K562 (cell line): ENCODE measurements around the gene DSG3. TPM values are rescaled to one million over a fixed set of nuclear protein-coding genes. Genes with fewer than 3 reads are reported as not detected.

Source experiments
- ATAC-seq: fragments of 200-7000 bp; cut with Tn5 transposase; 3 replicates; pipeline ENCODE4 v1.9.1; 2020; ENCODE audit warnings: moderate library complexity
- BruUV-seq: library from RNA; stranded (reverse); fragments of 400-500 nt; replicated peaks from 2 replicates; lab custom pipeline; 2021; lab: Mats Ljungman, UMichigan
- CTCF ChIA-PET: fragments of 300-600 bp; formaldehyde crosslinking; extraction: SDS; loops from one replicate; lab custom pipeline; 2021; ENCODE audit warnings: low intra/inter-chr PET ratio; lab: Yijun Ruan, JAX
- POLR2A ChIA-PET: fragments of 300-600, 350-650 bp; sonication (Branson Sonifier 250); formaldehyde crosslinking; extraction: SDS; loops from one replicate; lab custom pipeline; 2021; ENCODE audit warnings: antibody characterized with exemption, inconsistent platforms; lab: Yijun Ruan, JAX
- DNase-seq, 4 experiments: peaks; one replicate each; pipeline versions ENCODE4 v3.0.0 to v3.0.0-alpha.2; 2011 to 2018; ENCODE audit warnings: low spot score in 3 of 4, mixed read lengths in 3 of 4; ENCODE audit errors: extremely low read depth in 1 of 4
- FAIRE-seq: peaks from 2 replicates; lab custom pipeline; 2011; peaks lifted over from hg19 to GRCh38; lab: Jason Lieb, UNC
- H2AFZ ChIP-seq: 2 replicates; pipeline ENCODE4 v1.6.0; 2011; ENCODE audit warnings: low read depth, low read length, control low read depth, inconsistent platforms
- H3K27ac ChIP-seq: fragments of 200-600 bp; 3 replicates; pipeline ENCODE4 v1.8.0; 2011; ENCODE audit warnings: low read depth, mild to moderate bottlenecking, control low read depth, inconsistent platforms, low read length, moderate library complexity, mixed read lengths; ENCODE audit errors: extremely low read depth
- H3K27me3 ChIP-seq, 2 experiments: fragments of 300-600 bp in 1 of 2; 2 replicates in 1 of 2; 3 replicates in 1 of 2; pipeline versions ENCODE4 v1.6.0 to v1.8.0; 2011; ENCODE audit warnings: inconsistent platforms in 2 of 2, low read length in 2 of 2, mild to moderate bottlenecking in 1 of 2, mixed read lengths in 1 of 2, moderate library complexity in 1 of 2; ENCODE audit not compliant: control insufficient read depth in 2 of 2, insufficient read depth in 2 of 2
- H3K36me3 ChIP-seq: fragments of 300-600 bp; 3 replicates; pipeline ENCODE4 v1.8.0; 2011; ENCODE audit warnings: mild to moderate bottlenecking, low read length, inconsistent platforms; ENCODE audit not compliant: control insufficient read depth, insufficient read depth
- H3K4me1 ChIP-seq, 2 experiments: fragments of 200-600 bp in 1 of 2; replicated peaks in 1 of 2; 2 replicates in 1 of 2; 3 replicates in 1 of 2; pipeline versions ENCODE4 v1.5.1 to v1.8.0; 2011; ENCODE audit warnings: inconsistent platforms in 2 of 2, low read length in 2 of 2, mild to moderate bottlenecking in 1 of 2, mixed read lengths in 1 of 2, moderate library complexity in 1 of 2; ENCODE audit not compliant: control insufficient read depth in 2 of 2, insufficient read depth in 2 of 2
- H3K4me2 ChIP-seq: 2 replicates; pipeline ENCODE4 v1.6.1; 2011; ENCODE audit warnings: low read length, control low read depth, inconsistent platforms, mixed read lengths; ENCODE audit not compliant: insufficient read depth
- H3K4me3 ChIP-seq: fragments of 200-600 bp; sonication (generic), shearing (Covaris generic); 2 replicates; pipeline ENCODE4 v1.5.1; 2016; ENCODE audit warnings: control low read depth, inconsistent platforms
- H3K79me2 ChIP-seq: fragments of 200-600 bp; 3 replicates; pipeline ENCODE4 v1.8.0; 2011; ENCODE audit warnings: low read length, inconsistent platforms; ENCODE audit not compliant: control insufficient read depth, insufficient read depth
- H3K9ac ChIP-seq, 2 experiments: 2 replicates each; pipeline versions ENCODE4 v1.6.0 to v1.6.1; 2011; ENCODE audit warnings: low read depth in 2 of 2, low read length in 2 of 2, control low read depth in 1 of 2, inconsistent platforms in 1 of 2, mild to moderate bottlenecking in 1 of 2, mixed read lengths in 1 of 2; ENCODE audit not compliant: insufficient read depth in 1 of 2
- H3K9me1 ChIP-seq: one replicate; pipeline ENCODE4 v1.6.0; 2011; ENCODE audit warnings: inconsistent platforms, mild to moderate bottlenecking, low read length, moderate library complexity; ENCODE audit not compliant: control insufficient read depth, insufficient read depth
- H3K9me3 ChIP-seq: replicated peaks from 2 replicates; pipeline ENCODE4 v1.5.1; 2011; ENCODE audit warnings: low read depth, low read length, inconsistent platforms; ENCODE audit not compliant: control insufficient read depth, insufficient read depth
- H4K20me1 ChIP-seq: replicated peaks from 2 replicates; pipeline ENCODE4 v1.6.1; 2011; ENCODE audit warnings: low read length, inconsistent platforms, mixed read lengths; ENCODE audit not compliant: control insufficient read depth, insufficient read depth
- CHD1 ChIP-seq: fragments of 200-600 bp; sonication (generic); IDR thresholded peaks from one replicate; pipeline ENCODE4 v1.6.1; 2012; ENCODE audit warnings: mild to moderate bottlenecking, moderate library complexity, low read length, inconsistent platforms
- TRIM28 ChIP-seq: fragments of 450-650 bp; IDR thresholded peaks from 2 replicates; pipeline ENCODE4 v1.6.1; 2017
- ZC3H4 ChIP-seq: sonication (generic); formaldehyde crosslinking; IDR thresholded peaks from 2 replicates; pipeline ENCODE4 v1.9.0; 2021; ENCODE audit warnings: missing genetic modification reagents, borderline replicate concordance
- WGBS: fragments of 100-300 bp; shearing (Covaris generic); methylation state at CpG from one replicate; pipeline ENCODE4 v1.1.6; 2016; ENCODE audit warnings: low coverage, mixed read lengths; ENCODE audit not compliant: insufficient coverage; ENCODE audit errors: missing lambda C conversion rate; 5-methylcytosine and 5-hydroxymethylcytosine counted together
- in situ Hi-C: fragments of 300-500 bp; cut with MboI; formaldehyde crosslinking; loops from 4 replicates; pipeline ENCODE4 v1.15.0; 2018; ENCODE audit warnings: inconsistent platforms, mixed read lengths
- intact Hi-C: fragments of 100-400 bp; cut with micrococcal nuclease; formaldehyde crosslinking; loops from 2 replicates; pipeline ENCODE4 v1.14.2; 2022
- polyA plus RNA-seq, 8 experiments: library from polyadenylated mRNA; depleted of rRNA in 4 of 8; stranded (reverse) in 5 of 8; unstranded in 3 of 8; fragments of >200 nt; fragmentation: Nextera tagmentation in 2 of 8; fragmentation: Illumina TruSeq in 1 of 8; extraction: Ambion mirVana in 2 of 8; extraction: Trizol in 1 of 8; gene quantifications; 2 replicates each; pipeline versions ENCODE4 v1.2.1 to v1.2.3, GENCODE V29; 2011 to 2014; ENCODE audit warnings: inconsistent platforms in 1 of 8, missing spikeins in 1 of 8
- total RNA-seq, 7 experiments: library from RNA; depleted of rRNA in 6 of 7; stranded (reverse); fragments of >200 nt in 6 of 7; fragmentation: Illumina TruSeq in 2 of 7; extraction: Trizol in 2 of 7; gene quantifications; 2 replicates each; pipeline versions ENCODE4 v1.2.1 to v1.2.3, GENCODE V29; 2011 to 2021; ENCODE audit warnings: low replicate concordance in 1 of 7
- TF ChIP-seq, protein P1 (sequence below): sonication (generic); formaldehyde crosslinking; IDR thresholded peaks from 2 replicates; pipeline ENCODE4 v1.8.1; 2023; ENCODE audit warnings: mild to moderate bottlenecking, missing genetic modification reagents
- TF ChIP-seq, protein P2 (sequence below): fragments of 200-800 bp; sonication (Bioruptor generic); IDR thresholded peaks from 2 replicates; pipeline ENCODE4 v1.6.1; 2017; ENCODE audit warnings: missing genetic modification characterization, missing compliant biosample characterization
- TF ChIP-seq, protein P3 (sequence below), 2 experiments: IDR thresholded peaks; 2 replicates each; pipeline ENCODE4 v1.6.1; 2012; ENCODE audit warnings: improper control_type of control experiment in 2 of 2, low read depth in 2 of 2, low read length in 2 of 2, borderline replicate concordance in 1 of 2

The DSG3 gene
- total and polyA plus RNA-seq, 9 of the 15 experiments (the other 6 are each of a cell fraction or from before 2014, with no cell fraction given), result 0.04 to 0.18 (median 0.07) TPM; not detected in 1

DNA sequence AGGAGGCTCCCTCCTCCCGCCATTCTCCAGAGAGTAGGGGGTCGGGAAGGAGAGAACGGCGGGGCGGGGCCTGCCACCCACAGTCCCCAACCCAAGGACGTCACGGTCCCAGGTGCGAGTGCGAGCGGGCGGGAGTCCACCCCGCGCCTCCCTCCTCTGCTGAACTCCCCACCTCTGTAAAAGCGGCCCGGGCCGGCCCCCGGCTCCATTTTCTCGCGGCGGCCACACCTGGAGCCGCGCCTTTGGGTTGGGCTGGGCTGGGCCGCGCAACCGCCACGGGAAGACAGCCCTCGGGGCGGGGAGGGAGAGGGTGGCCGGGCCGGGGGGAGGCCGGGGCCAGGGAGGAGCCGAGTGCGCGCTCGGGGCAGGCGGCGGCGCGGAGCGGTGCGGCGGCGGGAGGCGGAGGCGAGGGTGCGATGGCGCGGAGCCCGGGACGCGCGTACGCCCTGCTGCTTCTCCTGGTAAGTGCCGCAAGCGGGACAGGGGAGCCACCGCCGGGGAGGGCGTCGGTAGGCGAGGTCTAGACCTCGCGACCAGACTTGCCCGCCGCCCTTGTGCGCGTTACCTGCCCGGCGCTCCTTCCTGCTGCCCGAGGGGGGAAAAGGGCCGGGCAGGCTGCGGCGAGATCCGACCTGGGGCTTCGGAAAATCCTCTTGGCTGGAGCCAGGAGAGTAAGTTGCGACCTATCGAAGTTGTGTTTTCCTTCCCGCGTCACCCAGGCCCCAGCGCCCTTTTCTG, 50.5 kb downstream of the DSG3 start, which contains the start of gene DSG2:
Gene DSG2, plus strand, starts transcription at position 342 of the 738 bp plus-strand sequence. Its CDS starts 75 bp downstream, at position 417.
- 0% methylated on average over 26 of the region's 79 CpGs for WGBS
- H3K27ac ChIP-seq, result peak within 1 kb of the TSS; percentile 80
- FAIRE-seq (no peak), ATAC-seq (peak; percentile 94), DNase-seq (peak; percentile 83 to 92 (median 89))
- CTCF ChIA-PET, result interaction anchor here (0.5 kb wide), 1 partner anchor 248 kb away, joined by 3 read pairs; no protein-coding TSS in a partner anchor
- H3K9ac ChIP-seq, result peak within 1 kb of the TSS; percentile 80 to 100
- peak within 1 kb of the TSS; percentile 90 for H2AFZ ChIP-seq
- no TSS peak for BruUV-seq
- in situ Hi-C loops (no loop called here), intact Hi-C loops (loop anchor here (2.0 kb wide), 1 partner anchor 397 kb away; no protein-coding TSS in a partner anchor)
- peak within 1 kb of the TSS; percentile 87 for H3K4me3 ChIP-seq
- POLR2A ChIA-PET, result no interaction called here
- peaks cover 42% of the 10 kb centered on the region for H3K79me2 ChIP-seq
- H4K20me1 ChIP-seq, result no peaks in the 10 kb centered on the region
- 0 out of 2 replicates have a peak, but pooled peaks cover 2% of the 10 kb centered on the region for H3K9me3 ChIP-seq
- H3K27me3 ChIP-seq, result no peaks in the 10 kb centered on the region
- H3K9me1 ChIP-seq, result no peaks in the 10 kb centered on the region
- H3K36me3 ChIP-seq, result peaks cover 6% of the 10 kb centered on the region; the same call in 1 of the 3 replicates
- peak within 1 kb of the TSS; percentile 79 for H3K4me2 ChIP-seq
- peaks cover 10 to 13% of the 10 kb centered on the region in 2 experiments; a peak in 4 of 5 replicates for H3K4me1 ChIP-seq
- TF ChIP-seq TRIM28 (no peak), CHD1 (peak; percentile 88), ZC3H4 (CRISPR knock-in tag) (0 out of 2 replicates have a peak, but pooled peaks have one; percentile 30)
- TF ChIP-seq, protein P1, sequence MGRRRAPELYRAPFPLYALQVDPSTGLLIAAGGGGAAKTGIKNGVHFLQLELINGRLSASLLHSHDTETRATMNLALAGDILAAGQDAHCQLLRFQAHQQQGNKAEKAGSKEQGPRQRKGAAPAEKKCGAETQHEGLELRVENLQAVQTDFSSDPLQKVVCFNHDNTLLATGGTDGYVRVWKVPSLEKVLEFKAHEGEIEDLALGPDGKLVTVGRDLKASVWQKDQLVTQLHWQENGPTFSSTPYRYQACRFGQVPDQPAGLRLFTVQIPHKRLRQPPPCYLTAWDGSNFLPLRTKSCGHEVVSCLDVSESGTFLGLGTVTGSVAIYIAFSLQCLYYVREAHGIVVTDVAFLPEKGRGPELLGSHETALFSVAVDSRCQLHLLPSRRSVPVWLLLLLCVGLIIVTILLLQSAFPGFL, result no peak
- TF ChIP-seq, protein P2, sequence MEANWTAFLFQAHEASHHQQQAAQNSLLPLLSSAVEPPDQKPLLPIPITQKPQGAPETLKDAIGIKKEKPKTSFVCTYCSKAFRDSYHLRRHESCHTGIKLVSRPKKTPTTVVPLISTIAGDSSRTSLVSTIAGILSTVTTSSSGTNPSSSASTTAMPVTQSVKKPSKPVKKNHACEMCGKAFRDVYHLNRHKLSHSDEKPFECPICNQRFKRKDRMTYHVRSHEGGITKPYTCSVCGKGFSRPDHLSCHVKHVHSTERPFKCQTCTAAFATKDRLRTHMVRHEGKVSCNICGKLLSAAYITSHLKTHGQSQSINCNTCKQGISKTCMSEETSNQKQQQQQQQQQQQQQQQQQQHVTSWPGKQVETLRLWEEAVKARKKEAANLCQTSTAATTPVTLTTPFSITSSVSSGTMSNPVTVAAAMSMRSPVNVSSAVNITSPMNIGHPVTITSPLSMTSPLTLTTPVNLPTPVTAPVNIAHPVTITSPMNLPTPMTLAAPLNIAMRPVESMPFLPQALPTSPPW (CRISPR knock-in tag), result peak; percentile 99
- TF ChIP-seq, protein P3, sequence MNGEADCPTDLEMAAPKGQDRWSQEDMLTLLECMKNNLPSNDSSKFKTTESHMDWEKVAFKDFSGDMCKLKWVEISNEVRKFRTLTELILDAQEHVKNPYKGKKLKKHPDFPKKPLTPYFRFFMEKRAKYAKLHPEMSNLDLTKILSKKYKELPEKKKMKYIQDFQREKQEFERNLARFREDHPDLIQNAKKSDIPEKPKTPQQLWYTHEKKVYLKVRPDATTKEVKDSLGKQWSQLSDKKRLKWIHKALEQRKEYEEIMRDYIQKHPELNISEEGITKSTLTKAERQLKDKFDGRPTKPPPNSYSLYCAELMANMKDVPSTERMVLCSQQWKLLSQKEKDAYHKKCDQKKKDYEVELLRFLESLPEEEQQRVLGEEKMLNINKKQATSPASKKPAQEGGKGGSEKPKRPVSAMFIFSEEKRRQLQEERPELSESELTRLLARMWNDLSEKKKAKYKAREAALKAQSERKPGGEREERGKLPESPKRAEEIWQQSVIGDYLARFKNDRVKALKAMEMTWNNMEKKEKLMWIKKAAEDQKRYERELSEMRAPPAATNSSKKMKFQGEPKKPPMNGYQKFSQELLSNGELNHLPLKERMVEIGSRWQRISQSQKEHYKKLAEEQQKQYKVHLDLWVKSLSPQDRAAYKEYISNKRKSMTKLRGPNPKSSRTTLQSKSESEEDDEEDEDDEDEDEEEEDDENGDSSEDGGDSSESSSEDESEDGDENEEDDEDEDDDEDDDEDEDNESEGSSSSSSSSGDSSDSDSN (IDR thresholded peaks at IDR 0.05; ENCODE audit: borderline replicate concordance in 1 of 2, low read depth in 2 of 2, low read length in 2 of 2), result peak in 1 of 2 experiments; percentile 56; a peak in 1 of 4 replicates
